Neutrophil (primary cell): Measurements from ENCODE around the gene ZNF182.
"Not testable (repeated sequence)": the region's sequence is repeated elsewhere in the genome, so short reads cannot be mapped to it uniquely, and the experiment has no call there.

Source experiments
- H3K27ac ChIP-seq: fragments of 200-600 bp; sonication (generic); 2 replicates; pipeline ENCODE4 v1.5.1; 2016; ENCODE audit warnings: mild to moderate bottlenecking, moderate library complexity
- H3K27me3 ChIP-seq: fragments of 200-600 bp; sonication (generic); 2 replicates; pipeline ENCODE4 v1.6.0; 2016; ENCODE audit warnings: mild to moderate bottlenecking
- H3K36me3 ChIP-seq: fragments of 200-600 bp; sonication (generic); 2 replicates; pipeline ENCODE4 v1.5.1; 2017
- H3K4me1 ChIP-seq, 2 experiments: fragments of 200-600 bp in 1 of 2; sonication (generic) in 1 of 2; 1 replicate in 1 of 2; 2 replicates in 1 of 2; pipeline versions ENCODE4 v1.5.1 to v1.6.1; 2013 to 2016; ENCODE audit warnings: low read depth in 1 of 2, low read length in 1 of 2, mild to moderate bottlenecking in 1 of 2, moderate library complexity in 1 of 2; ENCODE audit not compliant: control insufficient read depth in 1 of 2, insufficient read depth in 1 of 2
- H3K4me3 ChIP-seq, 2 experiments: fragments of 200-600 bp in 1 of 2; sonication (generic) in 1 of 2; 1 replicate in 1 of 2; 2 replicates in 1 of 2; pipeline ENCODE4 v1.5.1; 2013 to 2016; ENCODE audit warnings: low read depth in 1 of 2, low read length in 1 of 2, mild to moderate bottlenecking in 1 of 2, moderate library complexity in 1 of 2
- H3K9me3 ChIP-seq: fragments of 200-600 bp; sonication (generic); 2 replicates; pipeline ENCODE4 v1.5.1; 2016
- TF ChIP-seq, protein P1 (sequence below): fragments of 200-600 bp; sonication (generic); IDR thresholded peaks from 2 replicates; pipeline ENCODE4 v1.5.1; 2016; ENCODE audit warnings: antibody characterized with exemption

ZNF182 gene

DNA sequence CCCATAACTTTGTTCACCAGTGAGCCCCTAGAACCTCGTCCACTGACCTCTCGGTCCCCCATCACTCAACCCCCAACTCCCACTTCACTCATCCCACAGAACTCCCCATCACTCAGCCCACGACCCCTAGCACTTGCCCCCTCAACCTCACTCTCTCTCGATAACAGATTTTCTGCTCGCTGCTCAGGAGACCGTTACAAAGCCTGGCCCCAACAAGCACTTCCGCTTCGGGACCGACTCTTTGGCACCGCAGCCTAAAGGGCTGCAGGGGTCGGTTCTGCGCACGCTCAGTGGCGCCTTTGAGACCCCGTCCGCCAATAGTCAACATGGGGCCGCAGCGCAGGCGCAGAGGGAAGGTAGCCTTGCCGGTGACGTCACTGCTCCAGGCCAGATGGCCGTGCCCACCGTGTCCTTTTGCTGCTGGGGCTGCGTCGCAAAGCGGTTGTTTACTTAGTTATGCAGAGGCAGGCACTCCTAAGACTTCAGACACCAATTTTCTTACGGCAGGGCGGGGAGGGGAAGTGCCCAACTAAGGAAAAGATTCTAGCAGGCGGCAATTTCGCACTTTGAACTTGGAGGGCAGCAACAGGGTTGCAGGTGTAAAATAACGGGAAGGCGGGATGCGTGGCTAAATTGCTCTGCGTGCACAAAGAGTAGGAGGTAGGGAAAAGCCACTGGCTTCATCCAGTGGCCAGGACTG, at the start of gene ZNF182:
Gene ZNF182 (minus strand): TSS at position 232 of the 700 bp plus-strand sequence. CDS start 1,380 bp downstream, outside the sequence.
- peaks cover 14 to 15% of the 10 kb centered on the region in 2 experiments for H3K4me1 ChIP-seq
- H3K27ac ChIP-seq: peak within 1 kb of the TSS; percentile 90
- no peaks in the 10 kb centered on the region for H3K9me3 ChIP-seq
- peak within 1 kb of the TSS; percentile 67 for H3K4me3 ChIP-seq
- TF ChIP-seq, protein P1, sequence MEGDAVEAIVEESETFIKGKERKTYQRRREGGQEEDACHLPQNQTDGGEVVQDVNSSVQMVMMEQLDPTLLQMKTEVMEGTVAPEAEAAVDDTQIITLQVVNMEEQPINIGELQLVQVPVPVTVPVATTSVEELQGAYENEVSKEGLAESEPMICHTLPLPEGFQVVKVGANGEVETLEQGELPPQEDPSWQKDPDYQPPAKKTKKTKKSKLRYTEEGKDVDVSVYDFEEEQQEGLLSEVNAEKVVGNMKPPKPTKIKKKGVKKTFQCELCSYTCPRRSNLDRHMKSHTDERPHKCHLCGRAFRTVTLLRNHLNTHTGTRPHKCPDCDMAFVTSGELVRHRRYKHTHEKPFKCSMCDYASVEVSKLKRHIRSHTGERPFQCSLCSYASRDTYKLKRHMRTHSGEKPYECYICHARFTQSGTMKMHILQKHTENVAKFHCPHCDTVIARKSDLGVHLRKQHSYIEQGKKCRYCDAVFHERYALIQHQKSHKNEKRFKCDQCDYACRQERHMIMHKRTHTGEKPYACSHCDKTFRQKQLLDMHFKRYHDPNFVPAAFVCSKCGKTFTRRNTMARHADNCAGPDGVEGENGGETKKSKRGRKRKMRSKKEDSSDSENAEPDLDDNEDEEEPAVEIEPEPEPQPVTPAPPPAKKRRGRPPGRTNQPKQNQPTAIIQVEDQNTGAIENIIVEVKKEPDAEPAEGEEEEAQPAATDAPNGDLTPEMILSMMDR: peak; percentile 13
- no peaks in the 10 kb centered on the region for H3K27me3 ChIP-seq
- no peaks in the 10 kb centered on the region for H3K36me3 ChIP-seq

DNA sequence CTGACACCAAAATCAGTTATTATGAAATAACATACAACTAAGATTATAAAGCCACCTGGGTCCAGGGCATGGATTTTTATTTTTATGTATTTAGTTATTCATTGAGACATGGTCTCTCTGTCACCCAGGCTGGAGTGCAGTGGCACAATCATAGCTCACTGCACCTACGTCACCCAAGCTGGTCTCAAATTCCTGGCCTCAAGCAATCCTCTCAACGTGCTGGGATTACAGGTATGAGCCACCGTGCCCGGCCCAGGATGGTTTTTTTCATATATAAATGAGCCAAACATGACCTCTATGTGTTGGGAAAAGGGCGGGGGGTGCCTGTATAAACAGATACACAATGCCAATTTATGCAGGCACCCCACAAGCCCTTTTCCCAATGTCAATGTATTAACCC, 43.1 kb upstream of the ZNF182 start:
- TF ChIP-seq, protein P1: no peak
- Histone ChIP-seq H3K9me3 (no peaks in the 10 kb centered on the region), H3K27ac (no peak overlapping the region), H3K4me1 (no peaks in the 10 kb centered on the region), H3K36me3 (no peaks in the 10 kb centered on the region), H3K27me3 (no peaks in the 10 kb centered on the region), H3K4me3 (no peak overlapping the region)

DNA sequence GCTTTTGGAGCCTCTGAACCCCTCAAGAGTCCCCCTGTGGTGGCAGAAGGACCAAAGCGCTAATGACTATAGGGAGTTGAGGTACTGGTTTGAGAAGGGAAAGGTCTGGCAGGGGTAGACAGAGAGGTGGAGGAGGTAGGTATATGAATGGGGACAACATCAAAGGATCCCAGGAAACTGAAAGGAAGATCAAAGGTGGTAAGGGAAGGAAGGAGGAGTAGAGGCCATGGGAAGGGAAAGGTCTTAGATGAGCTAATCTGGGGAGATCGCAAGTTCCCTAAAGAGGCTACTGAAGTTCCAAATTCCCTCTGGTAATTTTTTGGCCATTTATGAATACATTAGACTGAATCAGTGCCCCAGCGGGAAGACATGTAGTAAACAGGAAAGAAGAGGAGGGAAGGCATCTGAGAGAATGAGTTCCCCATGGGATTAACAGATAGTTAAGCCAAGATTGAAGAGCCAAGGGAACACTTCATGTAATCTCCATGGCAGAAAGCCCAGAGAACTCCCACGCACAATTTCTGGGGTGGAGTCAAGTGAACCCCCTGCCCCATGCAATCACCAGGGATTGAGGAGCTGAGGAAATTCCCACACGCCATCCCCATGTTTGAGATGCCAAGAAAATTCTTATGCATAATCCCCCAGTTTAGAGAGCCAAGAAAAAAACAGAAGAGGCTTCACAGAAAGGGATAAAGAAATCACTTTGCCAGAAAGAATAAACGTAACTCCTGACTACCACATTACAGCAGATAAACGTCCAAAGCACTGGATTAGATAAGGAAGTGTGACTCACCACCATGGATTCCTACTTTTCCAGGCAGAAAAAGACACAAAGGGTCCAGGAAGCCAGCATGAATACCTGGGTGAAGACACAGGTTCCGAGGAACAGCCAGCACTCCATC, 41.9 kb upstream of the ZNF182 start:
- Histone ChIP-seq H3K9me3 (no peaks in the 10 kb centered on the region), H3K27ac (no peak overlapping the region), H3K36me3 (no peaks in the 10 kb centered on the region), H3K4me1 (no peaks in the 10 kb centered on the region), H3K27me3 (no peaks in the 10 kb centered on the region), H3K4me3 (no peak overlapping the region)
- TF ChIP-seq, protein P1: no peak

DNA sequence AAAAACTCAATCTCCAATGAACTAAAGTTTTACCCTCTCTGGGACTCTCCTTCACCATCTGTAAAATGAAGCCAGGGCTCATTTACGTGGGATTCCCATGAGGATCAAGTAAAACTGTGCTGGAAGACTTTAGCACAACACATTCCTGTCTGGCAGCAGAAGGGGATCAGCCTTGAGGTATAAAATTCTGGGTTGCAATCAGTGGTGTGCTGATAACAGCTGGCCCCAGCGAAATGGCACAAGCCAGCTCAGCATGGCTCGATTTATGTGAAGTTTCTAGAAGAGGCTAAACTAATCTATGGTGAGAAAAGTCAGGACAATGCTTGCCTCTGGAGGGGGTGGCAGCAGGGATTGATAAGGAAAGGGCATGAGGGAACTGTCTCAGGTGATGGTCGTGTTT, 39.3 kb upstream of the ZNF182 start:
- H3K27ac ChIP-seq: no peak overlapping the region
- H3K4me3 ChIP-seq: no peak overlapping the region
- H3K9me3 ChIP-seq: no peaks in the 10 kb centered on the region
- TF ChIP-seq, protein P1: no peak
- H3K36me3 ChIP-seq: no peaks in the 10 kb centered on the region
- H3K4me1 ChIP-seq: no peaks in the 10 kb centered on the region
- no peaks in the 10 kb centered on the region for H3K27me3 ChIP-seq

DNA sequence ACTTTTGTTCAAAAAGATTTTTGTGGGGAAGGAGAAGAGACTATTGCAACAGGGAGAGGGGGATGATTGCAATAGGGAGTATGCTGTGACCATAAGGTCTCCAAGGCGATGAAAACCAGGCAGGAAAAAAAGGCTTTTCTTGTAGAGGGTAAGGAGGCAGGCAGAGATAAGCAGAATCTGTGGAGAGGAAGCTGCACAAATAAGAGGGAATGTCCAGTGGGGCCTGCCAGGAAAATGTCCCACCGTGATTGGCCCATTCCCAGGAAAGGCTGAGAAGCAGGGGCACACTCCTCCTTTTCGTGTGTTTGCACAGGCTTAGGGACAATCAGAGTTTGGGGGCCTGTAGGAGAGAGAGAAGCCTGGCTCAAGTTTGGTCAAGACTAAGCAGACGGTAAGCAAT, 32.1 kb upstream of the ZNF182 start:
- TF ChIP-seq, protein P1: no peak
- H3K9me3 ChIP-seq: no peaks in the 10 kb centered on the region
- H3K27me3 ChIP-seq: no peaks in the 10 kb centered on the region
- H3K4me1 ChIP-seq: no peaks in the 10 kb centered on the region
- no peak overlapping the region for H3K27ac ChIP-seq
- no peaks in the 10 kb centered on the region for H3K36me3 ChIP-seq
- H3K4me3 ChIP-seq: no peak overlapping the region

DNA sequence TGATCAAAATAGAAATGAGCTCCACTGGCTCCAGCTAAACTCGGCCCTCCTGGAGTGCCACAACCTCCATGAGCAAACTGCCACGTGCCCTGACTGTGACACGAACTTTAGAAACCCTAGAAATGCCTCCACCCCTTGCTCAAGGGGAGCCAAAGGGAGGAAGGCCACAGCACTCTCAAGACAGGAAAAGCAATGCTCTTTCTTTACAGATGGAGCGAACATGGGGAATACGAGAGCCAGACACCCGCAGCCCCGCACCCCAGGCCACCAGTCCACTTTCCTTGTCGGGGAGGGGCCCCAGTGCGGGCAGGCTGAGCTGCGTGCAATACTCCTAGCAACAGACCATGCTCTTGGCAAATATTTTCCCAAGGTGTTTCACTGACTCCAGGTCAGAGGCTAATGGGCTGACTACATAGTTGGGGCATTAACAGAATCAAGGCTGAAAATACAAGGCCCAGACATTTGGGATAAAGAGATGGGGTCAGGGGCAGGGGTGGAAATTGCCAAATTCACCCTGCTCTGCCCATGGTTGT, 26.9 kb upstream of the ZNF182 start:
- H3K27me3 ChIP-seq, H3K36me3 ChIP-seq, H3K4me3 ChIP-seq, H3K27ac ChIP-seq, H3K4me1 ChIP-seq, H3K9me3 ChIP-seq: not testable (repeated sequence)
